CD14-positive monocyte (primary cell): ENCODE measurements around the gene SYTL2. TPM values are rescaled to one million over a fixed set of nuclear protein-coding genes. Genes with fewer than 3 reads are reported as not detected.

Experiments used
- DNase-seq, 3 donors: peaks; one replicate each; pipeline ENCODE4 v3.0.0-alpha.2; 2011 to 2022
- H2AFZ ChIP-seq: 2 replicates; pipeline ENCODE4 v1.6.0; 2012; ENCODE audit warnings: mild to moderate bottlenecking, low read depth, low read length, inconsistent platforms; ENCODE audit not compliant: insufficient read depth, poor library complexity, severe bottlenecking
- H3K27ac ChIP-seq, 2 donors: 1 replicate in 1 of 2; 2 replicates in 1 of 2; pipeline ENCODE4 v1.5.1; 2012 to 2013; ENCODE audit warnings: low read length in 2 of 2, control low read depth in 1 of 2, inconsistent platforms in 1 of 2, low read depth in 1 of 2, mild to moderate bottlenecking in 1 of 2
- H3K27me3 ChIP-seq, 2 donors: one replicate each; pipeline versions ENCODE4 v1.6.0 to v1.6.1; 2011 to 2013; ENCODE audit warnings: low read length in 2 of 2; ENCODE audit not compliant: control insufficient read depth in 2 of 2, insufficient read depth in 2 of 2
- H3K36me3 ChIP-seq, 2 donors: replicated peaks in 1 of 2; 1 replicate in 1 of 2; 2 replicates in 1 of 2; pipeline versions ENCODE4 v1.5.1 to v1.6.1; 2012 to 2013; ENCODE audit warnings: low read length in 2 of 2, control low read depth in 1 of 2, inconsistent platforms in 1 of 2, mild to moderate bottlenecking in 1 of 2; ENCODE audit not compliant: insufficient read depth in 2 of 2, control insufficient read depth in 1 of 2
- H3K4me1 ChIP-seq, 2 donors: 1 replicate in 1 of 2; 2 replicates in 1 of 2; pipeline versions ENCODE4 v1.5.1 to v1.6.1; 2012 to 2013; ENCODE audit warnings: low read length in 2 of 2, control low read depth in 1 of 2, inconsistent platforms in 1 of 2, mild to moderate bottlenecking in 1 of 2, moderate library complexity in 1 of 2; ENCODE audit not compliant: insufficient read depth in 2 of 2, control insufficient read depth in 1 of 2
- H3K4me2 ChIP-seq: replicated peaks from 2 replicates; pipeline ENCODE3; 2012; ENCODE audit warnings: low read length, moderate library complexity, mild to moderate bottlenecking; ENCODE audit not compliant: poor library complexity, severe bottlenecking; ENCODE audit errors: extremely low read depth
- H3K4me3 ChIP-seq, 3 experiments: fragments of 200-600 bp in 1 of 3; sonication (generic) in 1 of 3; replicated peaks in 1 of 3; 1 replicate in 2 of 3; 2 replicates in 1 of 3; pipeline ENCODE4 v1.5.1; 2011 to 2013; ENCODE audit warnings: low read length in 3 of 3, mild to moderate bottlenecking in 3 of 3, control low read depth in 2 of 3, low read depth in 2 of 3, inconsistent platforms in 1 of 3, moderate library complexity in 1 of 3
- H3K79me2 ChIP-seq: 2 replicates; pipeline ENCODE4 v1.6.0; 2012; ENCODE audit warnings: mild to moderate bottlenecking, control low read depth, inconsistent platforms, low read length, moderate library complexity; ENCODE audit not compliant: insufficient read depth
- H3K9ac ChIP-seq: 2 replicates; pipeline ENCODE4 v1.6.0; 2017; ENCODE audit warnings: low read length, mild to moderate bottlenecking; ENCODE audit not compliant: insufficient read depth, poor library complexity, severe bottlenecking
- H3K9me3 ChIP-seq, 2 donors: replicated peaks in 1 of 2; 1 replicate in 1 of 2; 2 replicates in 1 of 2; pipeline versions ENCODE4 v1.5.1 to v1.6.1; 2012 to 2013; ENCODE audit warnings: low read length in 2 of 2, control low read depth in 1 of 2; ENCODE audit not compliant: control insufficient read depth in 1 of 2, insufficient read depth in 1 of 2
- H4K20me1 ChIP-seq: 2 replicates; pipeline ENCODE4 v1.6.0; 2012; ENCODE audit warnings: mild to moderate bottlenecking, low read length, control low read depth, moderate library complexity; ENCODE audit not compliant: insufficient read depth
- H3K27ac Mint-ChIP-seq, 7 donors: one replicate each; pipeline ENCODE4 v1.8.0; 2020; ENCODE audit warnings: mild to moderate bottlenecking in 7 of 7, mixed read lengths in 7 of 7, moderate library complexity in 6 of 7, inconsistent platforms in 2 of 7
- H3K27me3 Mint-ChIP-seq, 3 donors: one replicate each; pipeline ENCODE4 v1.8.0; 2021 to 2022; ENCODE audit warnings: low read depth in 3 of 3, mild to moderate bottlenecking in 3 of 3, mixed read lengths in 3 of 3, moderate library complexity in 3 of 3, inconsistent platforms in 1 of 3
- H3K36me3 Mint-ChIP-seq, 2 donors: one replicate each; pipeline ENCODE4 v1.8.0; 2020; ENCODE audit warnings: mixed read lengths in 2 of 2, inconsistent platforms in 1 of 2, mild to moderate bottlenecking in 1 of 2
- H3K4me1 Mint-ChIP-seq: one replicate; pipeline ENCODE4 v1.8.0; 2020; ENCODE audit warnings: mild to moderate bottlenecking, mixed read lengths
- H3K4me3 Mint-ChIP-seq, 2 donors: one replicate each; pipeline ENCODE4 v1.8.0; 2020; ENCODE audit warnings: mild to moderate bottlenecking in 2 of 2, mixed read lengths in 2 of 2, moderate library complexity in 1 of 2
- H3K9me3 Mint-ChIP-seq, 7 donors: one replicate each; pipeline ENCODE4 v1.8.0; 2020 to 2022; ENCODE audit warnings: mixed read lengths in 7 of 7, mild to moderate bottlenecking in 6 of 7, moderate library complexity in 6 of 7, inconsistent platforms in 2 of 7
- CTCF ChIP-seq: fragments of 200-600 bp; IDR thresholded peaks from one replicate; pipeline ENCODE4 v1.8.0; 2022; ENCODE audit warnings: antibody characterized with exemption, mild to moderate bottlenecking
- WGBS: methylation state at CpG from one replicate; pipeline ENCODE4 v1.1.5; 2013; ENCODE audit warnings: missing lambda C conversion rate; ENCODE audit not compliant: insufficient coverage; 5-methylcytosine and 5-hydroxymethylcytosine counted together
- intact Hi-C, 2 donors: fragments of 100-400 bp; cut with micrococcal nuclease; formaldehyde crosslinking; loops; one replicate each; pipeline versions ENCODE4 v1.15.0 to v1.15.1; 2023
- polyA plus RNA-seq, 3 donors: library from polyadenylated mRNA; depleted of rRNA in 1 of 3; unstranded in 2 of 3; stranded (reverse) in 1 of 3; fragments of 300-500 nt in 2 of 3; fragments of >200 nt in 1 of 3; fragmentation: Illumina TruSeq in 2 of 3; gene quantifications; 1 replicate in 2 of 3; 2 replicates in 1 of 3; pipeline ENCODE4 v1.2.3, GENCODE V29; 2012 to 2021

SYTL2 gene
- polyA plus RNA-seq, 3 donors: 0.30 to 0.48 (median 0.34) TPM

GRCh38 chr11:85809863-85810262 lies 1.1 kb downstream of the SYTL2 start:
- peak overlapping the region in 1 of 3 experiments; percentile 79 for H3K4me3 ChIP-seq
- no peak overlapping the region for H3K9ac ChIP-seq
- no peak for DNase-seq
- H3K79me2 ChIP-seq: no peaks in the 10 kb centered on the region
- H3K4me1 ChIP-seq: peaks cover 14 to 16% of the 10 kb centered on the region in 2 donors
- peak overlapping the region; percentile 84 for H3K4me2 ChIP-seq
- intact Hi-C loops: no loop called here
- H3K27ac ChIP-seq: no peak overlapping the region
- no peaks in the 10 kb centered on the region for H4K20me1 ChIP-seq
- H3K27ac Mint-ChIP-seq: peak overlapping the region in 1 of 7 donors; percentile 58
- no peaks in the 10 kb centered on the region for H3K36me3 Mint-ChIP-seq
- H3K4me3 Mint-ChIP-seq: peak overlapping the region; percentile 77 to 92
- H3K27me3 Mint-ChIP-seq: peaks cover 21 to 29% (median 28%) of the 10 kb centered on the region in 3 donors
- H3K9me3 Mint-ChIP-seq: peaks cover 0 to 6% (median 3%) of the 10 kb centered on the region in 7 donors
- H2AFZ ChIP-seq: peak overlapping the region; percentile 86
- peaks cover 18% of the 10 kb centered on the region for H3K4me1 Mint-ChIP-seq
- WGBS: no CpG with 5 or more reads among the region's 4 CpGs
- H3K9me3 ChIP-seq: no peaks in the 10 kb centered on the region
- no peak for TF ChIP-seq CTCF
- no peaks in the 10 kb centered on the region for H3K36me3 ChIP-seq
- H3K27me3 ChIP-seq: peaks cover 5 to 27% of the 10 kb centered on the region in 2 donors

GRCh38 chr11:85809191-85809590 lies 1.8 kb downstream of the SYTL2 start:
- peaks cover 18% of the 10 kb centered on the region for H3K4me1 Mint-ChIP-seq
- H3K36me3 Mint-ChIP-seq: no peaks in the 10 kb centered on the region
- Histone ChIP-seq H2AFZ (no peak overlapping the region), H3K4me2 (no peak overlapping the region), H3K9ac (no peak overlapping the region), H3K36me3 (no peaks in the 10 kb centered on the region), H3K4me1 (peaks cover 14 to 16% of the 10 kb centered on the region in 2 donors), H3K27ac (no peak overlapping the region), H3K27me3 (peaks cover 5 to 27% of the 10 kb centered on the region in 2 donors), H3K4me3 (no peak overlapping the region), H4K20me1 (no peaks in the 10 kb centered on the region), H3K9me3 (no peaks in the 10 kb centered on the region), H3K79me2 (no peaks in the 10 kb centered on the region)
- DNase-seq: no peak
- peaks cover 0 to 6% (median 3%) of the 10 kb centered on the region in 7 donors for H3K9me3 Mint-ChIP-seq
- no peak overlapping the region for H3K27ac Mint-ChIP-seq
- TF ChIP-seq CTCF: no peak
- H3K27me3 Mint-ChIP-seq: peaks cover 21 to 29% (median 28%) of the 10 kb centered on the region in 3 donors
- no CpG with 5 or more reads among the region's 4 CpGs for WGBS
- intact Hi-C loops: no loop called here
- no peak overlapping the region for H3K4me3 Mint-ChIP-seq
